Measurements from ENCODE around the gene AVPI1.
A peak's percentile ranks its signal among the peaks of the same experiment; 100 is the strongest.
"Not testable (repeated sequence)": the region's sequence is repeated elsewhere in the genome, so short reads cannot be mapped to it uniquely, and the experiment has no call there.

AVPI1 gene

GRCh38 chr10:97683556-97684367 is 3.3 kb downstream of the AVPI1 start:
- no peak for DNase-seq (ENCODE audit: low read depth)

- DNase-seq (ENCODE audit: low read depth): no peak
These were observed 5.0 kb downstream of the AVPI1 start for GRCh38 chr10:97682042-97682441.

- no peak for DNase-seq (ENCODE audit: low read depth)
These were observed 7.4 kb downstream of the AVPI1 start for GRCh38 chr10:97679594-97679993.

GRCh38 chr10:97676770-97677581 is 10.1 kb downstream of the AVPI1 start:
- DNase-seq (ENCODE audit: low read depth): peak; percentile 26

- no peak for DNase-seq (ENCODE audit: low read depth)
These were observed 11.8 kb downstream of the AVPI1 start for GRCh38 chr10:97675222-97675621.

- DNase-seq (ENCODE audit: low read depth): no peak
These were observed 13.1 kb downstream of the AVPI1 start for GRCh38 chr10:97673736-97674525.

GRCh38 chr10:97669571-97669970 is 17.5 kb downstream of the AVPI1 start:
- DNase-seq (ENCODE audit: low read depth): no peak

GRCh38 chr10:97667463-97667862 is 19.6 kb downstream of the AVPI1 start:
- DNase-seq (ENCODE audit: low read depth): no peak

- DNase-seq (ENCODE audit: low read depth): no peak
These were observed 20.0 kb downstream of the AVPI1 start for GRCh38 chr10:97666992-97667391.

GRCh38 chr10:97664282-97664850 is 22.7 kb downstream of the AVPI1 start:
- DNase-seq (ENCODE audit: low read depth): no peak

GRCh38 chr10:97659589-97659988 is 27.5 kb downstream of the AVPI1 start:
- DNase-seq (ENCODE audit: low read depth): no peak

GRCh38 chr10:97656777-97657176 is 30.3 kb downstream of the AVPI1 start:
- DNase-seq (ENCODE audit: low read depth): no peak

GRCh38 chr10:97651773-97652172 is 35.3 kb downstream of the AVPI1 start:
- DNase-seq (ENCODE audit: low read depth): no peak

GRCh38 chr10:97650726-97651125 is 36.3 kb downstream of the AVPI1 start:
- no peak for DNase-seq (ENCODE audit: low read depth)

GRCh38 chr10:97649405-97649750 is 37.7 kb downstream of the AVPI1 start:
- not testable (repeated sequence) for DNase-seq (ENCODE audit: low read depth)

GRCh38 chr10:97648562-97649404 is 38.3 kb downstream of the AVPI1 start:
- peak; percentile 7 for DNase-seq (ENCODE audit: low read depth)

- DNase-seq (ENCODE audit: low read depth): no peak
These were observed 39.5 kb downstream of the AVPI1 start for GRCh38 chr10:97647556-97647955.

GRCh38 chr10:97644936-97645335 is 42.1 kb downstream of the AVPI1 start:
- DNase-seq (ENCODE audit: low read depth): no peak

GRCh38 chr10:97643441-97643985 is 43.5 kb downstream of the AVPI1 start:
- DNase-seq (ENCODE audit: low read depth): no peak

- not testable (repeated sequence) for DNase-seq (ENCODE audit: low read depth)
These were observed 44.4 kb downstream of the AVPI1 start for GRCh38 chr10:97642471-97643159.

All from T follicular helper cell (primary cell).